Ascending aorta (tissue), 2 donors: ENCODE results near the gene CRYBG1. TPM values are rescaled to one million over a fixed set of nuclear protein-coding genes. Genes with fewer than 3 reads are reported as not detected.
"Not testable (repeated sequence)": the region's sequence is repeated elsewhere in the genome, so short reads cannot be mapped to it uniquely, and the experiment has no call there.

ENCODE experiments used
- DNase-seq, 2 donors: peaks; one replicate each; pipeline ENCODE4 v3.0.0-alpha.2; 2019; ENCODE audit warnings: low spot score in 2 of 2
- H3K27ac ChIP-seq, 2 donors: fragments of 200-600 bp; sonication (generic); one replicate each; pipeline ENCODE4 v1.5.1; 2016 to 2017; ENCODE audit warnings: mild to moderate bottlenecking in 1 of 2
- H3K27me3 ChIP-seq: fragments of 200-600 bp; sonication (generic); one replicate; pipeline ENCODE4 v1.5.1; 2017
- H3K36me3 ChIP-seq, 2 donors: fragments of 200-600 bp; sonication (generic); one replicate each; pipeline ENCODE4 v1.5.1; 2016
- H3K4me1 ChIP-seq, 2 donors: fragments of 200-600 bp; sonication (generic); one replicate each; pipeline ENCODE4 v1.5.1; 2016 to 2017; ENCODE audit warnings: mild to moderate bottlenecking in 1 of 2
- H3K4me3 ChIP-seq, 2 donors: fragments of 200-600 bp; sonication (generic); one replicate each; pipeline ENCODE4 v1.5.1; 2016 to 2017; ENCODE audit warnings: mild to moderate bottlenecking in 1 of 2
- H3K9me3 ChIP-seq, 2 donors: fragments of 200-600 bp; sonication (generic); one replicate each; pipeline ENCODE4 v1.5.1; 2016
- CTCF ChIP-seq, 3 experiments: fragments of 200-600 bp in 2 of 3; fragments of 450-650 bp in 1 of 3; sonication (generic) in 2 of 3; IDR thresholded peaks; one replicate each; pipeline ENCODE4 v1.5.1; 2016 to 2019; ENCODE audit warnings: antibody characterized with exemption in 3 of 3, mild to moderate bottlenecking in 1 of 3, moderate library complexity in 1 of 3
- intact Hi-C: fragments of 100-400 bp; cut with DNase I; formaldehyde crosslinking; loops from one replicate; pipeline ENCODE4 v1.15.1; 2023
- total RNA-seq: library from RNA; depleted of rRNA; stranded (reverse); fragments of >200 nt; gene quantifications from one replicate; pipeline ENCODE4 v1.1.0, GENCODE V29; 2016

CRYBG1 gene
- total RNA-seq, 1 donor from 2014 or later, result 6.5 TPM

- intact Hi-C loops, result loop anchor here (5.0 to 10.0 kb wide), 2 partner anchors 65 to 908 kb away; no protein-coding TSS in a partner anchor
- Histone ChIP-seq H3K4me3 (peak overlapping the region; percentile 71 to 92), H3K9me3 (no peaks in the 10 kb centered on the region), H3K4me1 (peaks cover 3 to 17% of the 10 kb centered on the region in 2 donors), H3K27me3 (no peaks in the 10 kb centered on the region), H3K27ac (peak overlapping the region; percentile 67 to 71), H3K36me3 (no peaks in the 10 kb centered on the region)
- DNase-seq, result peak in 1 of 2 donors; percentile 75
- TF ChIP-seq CTCF (IDR thresholded peaks at IDR 0.05), result peak in 1 of 3 experiments; percentile 35
Observed at GRCh38 chr6:106512048-106512967, 151.8 kb downstream of the CRYBG1 start.

- peak overlapping the region; percentile 71 to 92 for H3K4me3 ChIP-seq
- TF ChIP-seq CTCF (IDR thresholded peaks at IDR 0.05), result no peak
- DNase-seq, result no peak
- no peaks in the 10 kb centered on the region for H3K9me3 ChIP-seq
- no peaks in the 10 kb centered on the region for H3K36me3 ChIP-seq
- peaks cover 3 to 17% of the 10 kb centered on the region in 2 donors for H3K4me1 ChIP-seq
- H3K27me3 ChIP-seq, result no peaks in the 10 kb centered on the region
- intact Hi-C loops, result loop anchor here (5.0 to 10.0 kb wide), 2 partner anchors 66 to 908 kb away; no protein-coding TSS in a partner anchor
- H3K27ac ChIP-seq, result peak overlapping the region; percentile 67 to 71
Observed at GRCh38 chr6:106512968-106513574, 152.6 kb downstream of the CRYBG1 start.

GRCh38 chr6:106513808-106514582 is 153.5 kb downstream of the CRYBG1 start:
- H3K27ac ChIP-seq, result no peak overlapping the region
- DNase-seq, result no peak
- H3K4me3 ChIP-seq, result no peak overlapping the region
- TF ChIP-seq CTCF (IDR thresholded peaks at IDR 0.05), result no peak
- H3K4me1 ChIP-seq, result peaks cover 3 to 17% of the 10 kb centered on the region in 2 donors
- intact Hi-C loops, result loop anchor here (5.0 to 10.0 kb wide), 2 partner anchors 67 to 909 kb away; no protein-coding TSS in a partner anchor
- H3K9me3 ChIP-seq, result no peaks in the 10 kb centered on the region
- no peaks in the 10 kb centered on the region for H3K36me3 ChIP-seq
- H3K27me3 ChIP-seq, result no peaks in the 10 kb centered on the region

GRCh38 chr6:106514583-106514885 is 154.0 kb downstream of the CRYBG1 start:
- peaks cover 3 to 15% of the 10 kb centered on the region in 2 donors for H3K4me1 ChIP-seq
- DNase-seq, result no peak
- no peak overlapping the region for H3K27ac ChIP-seq
- H3K27me3 ChIP-seq, result no peaks in the 10 kb centered on the region
- no peaks in the 10 kb centered on the region for H3K9me3 ChIP-seq
- no peak for TF ChIP-seq CTCF (IDR thresholded peaks at IDR 0.05)
- intact Hi-C loops, result loop anchor here (5.0 to 10.0 kb wide), 2 partner anchors 67 to 910 kb away; no protein-coding TSS in a partner anchor
- no peaks in the 10 kb centered on the region for H3K36me3 ChIP-seq
- H3K4me3 ChIP-seq, result no peak overlapping the region

GRCh38 chr6:106515582-106515981 is 155.1 kb downstream of the CRYBG1 start:
- not testable (repeated sequence) for H3K27me3 ChIP-seq, H3K4me1 ChIP-seq, DNase-seq, H3K9me3 ChIP-seq, H3K27ac ChIP-seq, H3K4me3 ChIP-seq, H3K36me3 ChIP-seq
- intact Hi-C loops, result loop anchor here (10.0 kb wide), 1 partner anchor 911 kb away; no protein-coding TSS in a partner anchor
